WI38 (cell line): Measurements from ENCODE around the gene HS2ST1.

Experiments used
- H3K4me3 ChIP-seq: 2 replicates; pipeline ENCODE4 v1.5.1; 2011; ENCODE audit warnings: low read depth, mild to moderate bottlenecking, control low read depth, low read length
- TF ChIP-seq, protein P1 (sequence below): IDR thresholded peaks from 2 replicates; pipeline ENCODE4 v1.5.1; 2012; ENCODE audit warnings: low read depth, mild to moderate bottlenecking, control low read depth, low read length

HS2ST1 gene

DNA sequence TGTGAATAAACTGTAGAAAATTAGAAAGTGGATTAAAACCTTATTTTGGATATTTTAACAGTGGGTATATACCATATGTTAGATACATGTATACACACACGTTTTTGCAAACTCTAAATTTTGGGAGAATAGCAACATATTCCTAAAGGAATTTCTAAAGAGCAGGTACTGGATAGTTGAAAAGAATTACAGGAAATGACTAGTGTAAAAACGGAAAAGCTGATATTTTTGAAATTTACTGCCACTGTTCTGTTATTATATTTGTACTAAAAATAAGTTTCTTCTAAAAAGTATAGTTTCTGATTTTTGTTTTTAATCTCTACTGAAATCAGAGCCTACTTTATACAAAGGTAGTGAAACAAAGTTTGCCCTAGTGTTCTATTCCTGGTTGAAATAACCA is 114.1 kb downstream of the HS2ST1 start:
- H3K4me3 ChIP-seq, result no peak overlapping the region

DNA sequence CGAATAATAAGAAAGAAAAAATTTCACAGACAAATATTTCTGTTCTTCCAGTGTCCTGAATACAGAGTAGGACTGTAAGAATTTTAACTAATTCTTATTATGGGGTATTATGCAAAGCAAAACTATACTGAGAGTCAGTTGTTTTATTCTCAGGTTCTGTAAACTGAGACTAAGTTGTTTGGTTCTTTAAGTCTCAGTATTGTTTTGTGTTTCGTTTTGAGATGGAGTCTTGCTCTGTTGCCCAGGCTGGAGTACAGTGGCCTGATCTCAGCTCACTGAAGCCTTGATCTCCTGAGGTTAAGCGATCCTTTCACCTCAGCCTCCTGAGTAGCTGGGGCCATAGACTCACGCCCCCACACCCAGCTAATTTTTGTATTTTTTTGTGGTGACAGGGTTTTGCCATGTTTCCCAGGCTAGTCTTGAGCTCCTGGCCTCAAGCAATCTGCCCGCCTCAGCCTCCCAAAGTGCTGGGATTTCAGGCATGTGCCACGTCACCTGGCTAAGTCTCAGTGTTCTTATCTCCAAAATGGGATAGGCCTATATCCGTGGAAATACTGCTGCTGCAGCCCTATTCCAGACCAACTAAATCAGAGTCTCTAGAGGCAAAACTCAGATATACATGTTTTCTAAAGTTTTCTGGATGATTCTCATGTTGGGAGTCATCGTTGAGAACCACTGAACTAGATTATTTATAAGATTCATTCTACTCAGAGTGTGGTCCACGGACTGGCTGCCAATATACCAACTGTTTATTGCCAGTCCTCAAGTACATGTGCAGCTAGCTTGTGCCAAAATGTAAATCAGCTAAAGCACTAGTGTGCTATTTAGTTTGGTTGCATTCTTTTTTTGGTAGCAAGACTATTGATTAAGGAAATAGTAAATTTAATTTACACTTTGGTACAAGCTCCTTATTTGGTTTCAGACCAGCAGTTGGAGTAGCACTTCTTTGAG is 116.6 kb downstream of the HS2ST1 start:
- no peak overlapping the region for H3K4me3 ChIP-seq
- TF ChIP-seq, protein P1, sequence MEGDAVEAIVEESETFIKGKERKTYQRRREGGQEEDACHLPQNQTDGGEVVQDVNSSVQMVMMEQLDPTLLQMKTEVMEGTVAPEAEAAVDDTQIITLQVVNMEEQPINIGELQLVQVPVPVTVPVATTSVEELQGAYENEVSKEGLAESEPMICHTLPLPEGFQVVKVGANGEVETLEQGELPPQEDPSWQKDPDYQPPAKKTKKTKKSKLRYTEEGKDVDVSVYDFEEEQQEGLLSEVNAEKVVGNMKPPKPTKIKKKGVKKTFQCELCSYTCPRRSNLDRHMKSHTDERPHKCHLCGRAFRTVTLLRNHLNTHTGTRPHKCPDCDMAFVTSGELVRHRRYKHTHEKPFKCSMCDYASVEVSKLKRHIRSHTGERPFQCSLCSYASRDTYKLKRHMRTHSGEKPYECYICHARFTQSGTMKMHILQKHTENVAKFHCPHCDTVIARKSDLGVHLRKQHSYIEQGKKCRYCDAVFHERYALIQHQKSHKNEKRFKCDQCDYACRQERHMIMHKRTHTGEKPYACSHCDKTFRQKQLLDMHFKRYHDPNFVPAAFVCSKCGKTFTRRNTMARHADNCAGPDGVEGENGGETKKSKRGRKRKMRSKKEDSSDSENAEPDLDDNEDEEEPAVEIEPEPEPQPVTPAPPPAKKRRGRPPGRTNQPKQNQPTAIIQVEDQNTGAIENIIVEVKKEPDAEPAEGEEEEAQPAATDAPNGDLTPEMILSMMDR, result no peak

More for the DNA sequence above, 114.1 kb downstream of the HS2ST1 start:
- TF ChIP-seq, protein P1, result no peak

DNA sequence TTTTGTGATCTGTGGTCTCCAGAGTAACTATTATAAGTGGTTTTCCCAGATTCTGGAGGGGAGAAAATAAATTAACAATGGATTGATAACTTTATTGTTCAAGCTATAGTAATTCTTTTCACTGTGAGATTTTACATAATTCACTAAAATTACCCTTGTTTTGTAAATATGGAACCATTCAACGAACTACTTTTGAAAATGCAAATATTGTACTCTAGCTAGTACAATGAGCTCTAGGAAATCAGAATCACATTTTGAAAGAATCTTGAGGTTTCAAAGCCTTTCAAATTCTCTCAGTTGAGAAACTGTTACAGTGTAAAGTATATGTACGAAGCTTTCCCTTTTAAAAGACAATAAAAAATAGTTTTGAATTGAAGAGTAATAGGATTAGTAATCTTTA is 119.9 kb downstream of the HS2ST1 start:
- TF ChIP-seq, protein P1, result no peak
- H3K4me3 ChIP-seq, result no peak overlapping the region

DNA sequence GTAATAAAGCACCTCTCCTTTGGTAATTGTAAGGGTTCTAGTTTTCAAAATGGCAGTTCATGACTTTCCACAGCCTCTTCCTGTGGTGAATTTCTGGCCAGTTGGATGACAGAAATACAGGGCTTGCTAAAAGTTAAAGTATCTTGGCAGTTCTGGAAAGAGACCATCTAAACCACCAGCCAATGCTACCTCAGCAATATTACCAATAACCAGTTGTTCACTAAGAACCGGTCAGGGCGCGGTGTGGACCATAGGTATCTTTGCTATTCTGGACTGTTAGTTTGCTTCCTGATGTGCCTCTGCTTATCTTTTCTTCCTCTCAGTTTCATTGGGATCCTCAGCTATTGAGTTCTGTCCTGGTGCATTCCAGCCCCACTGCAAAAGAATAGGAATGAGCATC is 124.7 kb downstream of the HS2ST1 start:
- H3K4me3 ChIP-seq, result no peak overlapping the region
- TF ChIP-seq, protein P1, result no peak

DNA sequence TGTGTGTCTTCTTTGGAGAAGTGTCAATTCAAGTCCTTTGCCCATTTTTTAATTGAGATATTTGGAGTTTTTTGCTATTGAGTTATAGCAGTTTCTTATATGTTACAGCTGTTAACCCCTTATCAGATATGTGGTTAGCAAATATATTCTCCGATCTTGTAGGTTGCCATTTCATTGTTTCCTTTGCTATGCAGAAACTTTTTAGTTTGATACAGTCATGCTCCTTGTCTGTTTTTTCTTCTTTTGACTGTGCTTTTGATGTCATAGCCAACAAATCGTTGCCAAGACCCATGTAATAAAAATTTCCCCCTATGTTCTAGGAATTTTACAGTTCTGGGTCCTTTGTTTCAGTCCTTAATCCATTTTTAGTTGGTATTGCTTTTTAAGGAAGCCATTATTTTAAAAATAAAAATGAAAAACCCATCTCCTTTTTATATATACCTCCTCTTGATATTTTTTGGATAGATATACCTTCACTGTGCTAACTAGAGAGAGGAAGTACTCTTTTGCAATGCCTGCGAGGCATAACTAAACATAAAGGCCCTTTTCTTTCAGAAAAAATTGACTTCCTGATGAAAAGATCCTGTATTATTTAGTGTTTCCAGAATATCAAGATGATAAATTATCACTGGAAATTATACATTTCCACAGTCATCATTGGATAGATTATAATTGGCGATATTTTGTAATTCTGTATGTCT is 127.8 kb downstream of the HS2ST1 start:
- TF ChIP-seq, protein P1, result no peak

DNA sequence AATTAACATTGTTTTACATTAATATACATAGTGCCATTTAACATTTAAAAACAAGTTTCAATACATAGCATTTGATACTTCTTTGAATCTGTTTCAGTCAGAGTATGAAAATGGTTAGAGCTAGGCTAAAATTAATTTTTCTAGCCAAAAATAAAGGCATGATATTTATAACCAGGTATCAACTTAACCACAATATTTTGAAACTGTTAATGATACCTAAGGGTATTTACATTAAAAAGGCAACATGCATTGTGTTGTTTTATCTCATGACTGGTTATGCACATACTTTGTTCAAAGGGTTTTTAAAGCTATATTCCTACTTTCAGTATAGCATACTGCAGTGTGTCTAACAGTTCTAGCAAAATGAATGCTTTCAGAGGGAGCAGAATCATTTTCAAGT is 130.0 kb downstream of the HS2ST1 start:
- no peak overlapping the region for H3K4me3 ChIP-seq
- TF ChIP-seq, protein P1, result no peak

More for the DNA sequence above, 127.8 kb downstream of the HS2ST1 start:
- no peak overlapping the region for H3K4me3 ChIP-seq

DNA sequence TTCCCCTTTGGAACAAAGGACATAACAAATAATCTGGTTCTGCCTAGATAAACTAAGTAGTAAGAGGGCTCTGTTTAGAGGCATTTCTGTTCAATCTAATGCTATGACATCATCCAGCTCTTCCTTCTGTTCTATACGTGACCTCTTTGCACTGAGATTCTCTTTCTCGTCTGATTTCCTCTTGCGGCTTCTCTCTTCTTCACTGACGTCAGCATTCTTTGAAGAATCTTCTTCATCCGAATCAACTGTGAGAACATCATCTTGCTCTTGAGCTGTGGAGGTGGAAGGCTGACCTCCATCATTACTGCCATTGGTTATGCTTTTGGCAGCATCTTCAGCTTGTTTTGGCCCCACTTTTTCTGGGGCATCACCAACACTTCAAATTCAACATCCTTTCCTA is 130.4 kb downstream of the HS2ST1 start:
- TF ChIP-seq, protein P1, result no peak

More for the DNA sequence above, 130.4 kb downstream of the HS2ST1 start:
- no peak overlapping the region for H3K4me3 ChIP-seq
